ENCODE data around the gene PSENEN. TPM values are rescaled to one million over a fixed set of nuclear protein-coding genes. Genes with fewer than 3 reads are reported as not detected.

The PSENEN gene
- total RNA-seq, 1 experiment from 2014 or later: 70.2 TPM

DNA sequence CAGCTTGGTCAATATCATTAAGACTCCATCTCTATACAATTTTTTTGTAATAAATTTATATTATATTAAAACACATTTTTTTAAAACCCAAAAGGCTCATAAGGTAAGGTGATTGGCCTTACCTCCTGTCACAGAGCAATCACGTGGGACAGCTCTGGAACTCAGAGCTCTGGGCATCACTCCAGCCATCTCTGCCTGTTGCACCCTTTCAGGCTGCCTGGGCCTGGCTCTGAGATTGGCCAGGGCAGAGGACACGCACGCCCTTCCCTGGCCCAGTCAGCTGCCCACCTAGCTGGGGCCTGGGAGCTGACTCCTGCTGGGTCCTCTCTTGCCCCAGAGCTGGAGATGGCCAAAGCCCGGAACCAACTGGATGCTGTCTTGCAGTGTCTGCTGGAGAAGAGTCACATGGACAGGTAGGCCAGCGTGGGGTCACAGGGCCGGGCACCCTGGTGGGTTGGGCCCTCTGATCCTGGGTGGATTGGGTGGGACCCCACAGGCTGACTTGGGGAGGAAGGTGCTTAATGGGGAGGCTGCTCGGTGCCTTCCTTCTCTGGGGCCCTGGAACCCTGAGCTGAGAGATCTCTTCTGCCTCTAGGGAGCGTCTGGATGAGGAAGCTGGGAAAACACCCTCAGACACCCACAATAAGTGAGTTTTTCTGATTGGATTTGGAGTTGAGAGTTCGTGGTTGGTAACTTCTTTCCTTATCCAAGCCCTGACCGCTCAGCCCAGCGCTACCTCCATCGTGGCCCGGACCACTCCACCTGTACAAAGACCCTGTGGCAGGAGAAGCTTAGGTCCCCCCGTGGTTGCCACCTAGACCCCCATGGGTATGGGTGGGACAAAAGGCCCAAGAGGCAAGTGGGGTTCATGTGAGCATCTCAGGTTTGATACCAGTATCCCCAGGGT lies 6.6 kb downstream of the PSENEN start:
- Histone ChIP-seq H3K4me1 (peaks cover 6% of the 10 kb centered on the region), H3K4me3 (ENCODE audit: low read depth, low read length) (no peak overlapping the region), H3K9me3 (no peaks in the 10 kb centered on the region), H3K27me3 (replicated peaks; ENCODE audit: control insufficient read depth, insufficient read depth, low read length) (no peaks in the 10 kb centered on the region), H3K36me3 (ENCODE audit: control insufficient read depth, insufficient read depth, low read length) (no peaks in the 10 kb centered on the region)
- peaks cover 34% of the 10 kb centered on the region for H3K36me3 Mint-ChIP-seq (ENCODE audit: insufficient read depth, unreplicated experiment)
- POLR2A ChIA-PET: interaction anchor here (0.5 kb wide), 1 partner anchor 68 kb away, joined by 3 read pairs; no protein-coding TSS in a partner anchor
- no peak overlapping the region for H3K27ac Mint-ChIP-seq (ENCODE audit: unreplicated experiment)
- H3K4me1 Mint-ChIP-seq (ENCODE audit: low read depth, unreplicated experiment): peaks cover 24% of the 10 kb centered on the region
- no TSS peak for BruUV-seq (replicated peaks)
- CTCF ChIA-PET: no interaction called here
- TF ChIP-seq, protein P1, sequence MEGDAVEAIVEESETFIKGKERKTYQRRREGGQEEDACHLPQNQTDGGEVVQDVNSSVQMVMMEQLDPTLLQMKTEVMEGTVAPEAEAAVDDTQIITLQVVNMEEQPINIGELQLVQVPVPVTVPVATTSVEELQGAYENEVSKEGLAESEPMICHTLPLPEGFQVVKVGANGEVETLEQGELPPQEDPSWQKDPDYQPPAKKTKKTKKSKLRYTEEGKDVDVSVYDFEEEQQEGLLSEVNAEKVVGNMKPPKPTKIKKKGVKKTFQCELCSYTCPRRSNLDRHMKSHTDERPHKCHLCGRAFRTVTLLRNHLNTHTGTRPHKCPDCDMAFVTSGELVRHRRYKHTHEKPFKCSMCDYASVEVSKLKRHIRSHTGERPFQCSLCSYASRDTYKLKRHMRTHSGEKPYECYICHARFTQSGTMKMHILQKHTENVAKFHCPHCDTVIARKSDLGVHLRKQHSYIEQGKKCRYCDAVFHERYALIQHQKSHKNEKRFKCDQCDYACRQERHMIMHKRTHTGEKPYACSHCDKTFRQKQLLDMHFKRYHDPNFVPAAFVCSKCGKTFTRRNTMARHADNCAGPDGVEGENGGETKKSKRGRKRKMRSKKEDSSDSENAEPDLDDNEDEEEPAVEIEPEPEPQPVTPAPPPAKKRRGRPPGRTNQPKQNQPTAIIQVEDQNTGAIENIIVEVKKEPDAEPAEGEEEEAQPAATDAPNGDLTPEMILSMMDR (IDR thresholded peaks at IDR 0.05; ENCODE audit: insufficient read depth in 1 of 2, low read depth in 1 of 2, low read length in 1 of 2, severe bottlenecking in 1 of 2, unreplicated experiment in 1 of 2): no peak
- no peak for DNase-seq
- no peak overlapping the region for H3K4me3 Mint-ChIP-seq (ENCODE audit: unreplicated experiment)
- H3K9me3 Mint-ChIP-seq (ENCODE audit: unreplicated experiment): no peaks in the 10 kb centered on the region
- intact Hi-C loops (cut with micrococcal nuclease; ENCODE audit: unreplicated experiment): no loop called here
- H3K27me3 Mint-ChIP-seq (ENCODE audit: insufficient read depth, unreplicated experiment): no peaks in the 10 kb centered on the region

DNA sequence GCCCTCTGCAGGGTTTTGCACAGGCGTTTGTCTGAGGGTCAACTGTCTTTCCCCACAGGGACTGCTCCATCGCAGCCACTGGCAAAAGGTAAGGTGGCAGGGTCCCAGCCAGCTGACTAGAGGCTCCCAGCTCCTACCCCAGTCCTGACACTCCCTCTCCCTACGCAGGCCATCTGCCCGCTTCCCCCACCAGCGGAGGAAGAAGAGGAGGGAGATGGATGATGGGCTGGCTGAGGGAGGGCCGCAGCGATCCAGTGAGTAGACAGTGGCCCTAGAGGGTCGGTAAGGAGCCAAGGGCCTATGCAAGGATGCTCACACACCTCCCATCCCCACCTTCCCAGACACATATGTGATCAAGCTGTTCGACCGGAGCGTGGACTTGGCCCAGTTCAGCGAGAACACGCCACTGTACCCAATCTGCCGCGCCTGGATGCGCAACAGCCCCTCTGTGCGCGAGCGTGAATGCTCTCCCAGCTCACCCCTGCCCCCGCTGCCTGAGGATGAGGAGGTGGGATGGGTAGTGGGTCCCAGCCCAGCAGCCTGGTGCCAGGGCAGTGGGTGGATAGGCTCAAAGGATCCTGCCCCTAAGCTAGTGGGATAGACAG lies 7.4 kb downstream of the PSENEN start:
- H3K27me3 ChIP-seq (replicated peaks; ENCODE audit: control insufficient read depth, insufficient read depth, low read length): no peaks in the 10 kb centered on the region
- peaks cover 34% of the 10 kb centered on the region for H3K36me3 Mint-ChIP-seq (ENCODE audit: insufficient read depth, unreplicated experiment)
- CTCF ChIA-PET: no interaction called here
- no peaks in the 10 kb centered on the region for H3K9me3 ChIP-seq
- H3K4me3 ChIP-seq (ENCODE audit: low read depth, low read length): no peak overlapping the region
- no peaks in the 10 kb centered on the region for H3K9me3 Mint-ChIP-seq (ENCODE audit: unreplicated experiment)
- H3K27ac Mint-ChIP-seq (ENCODE audit: unreplicated experiment): no peak overlapping the region
- H3K4me1 ChIP-seq: peaks cover 7% of the 10 kb centered on the region
- DNase-seq: no peak
- intact Hi-C loops (cut with micrococcal nuclease; ENCODE audit: unreplicated experiment): no loop called here
- POLR2A ChIA-PET: interaction anchor here (0.5 kb wide), 1 partner anchor 67 kb away, joined by 3 read pairs; no protein-coding TSS in a partner anchor
- BruUV-seq (replicated peaks): no TSS peak
- no peak overlapping the region for H3K4me3 Mint-ChIP-seq (ENCODE audit: unreplicated experiment)
- H3K36me3 ChIP-seq (ENCODE audit: control insufficient read depth, insufficient read depth, low read length): no peaks in the 10 kb centered on the region
- TF ChIP-seq, protein P1 (IDR thresholded peaks at IDR 0.05; ENCODE audit: insufficient read depth in 1 of 2, low read depth in 1 of 2, low read length in 1 of 2, severe bottlenecking in 1 of 2, unreplicated experiment in 1 of 2): no peak
- H3K27me3 Mint-ChIP-seq (ENCODE audit: insufficient read depth, unreplicated experiment): no peaks in the 10 kb centered on the region
- peaks cover 20% of the 10 kb centered on the region for H3K4me1 Mint-ChIP-seq (ENCODE audit: low read depth, unreplicated experiment)

- no peaks in the 10 kb centered on the region for H3K9me3 Mint-ChIP-seq (ENCODE audit: unreplicated experiment)
- Histone ChIP-seq H3K9me3 (no peaks in the 10 kb centered on the region), H3K4me1 (peaks cover 6% of the 10 kb centered on the region), H3K27me3 (replicated peaks; ENCODE audit: control insufficient read depth, insufficient read depth, low read length) (no peaks in the 10 kb centered on the region), H3K4me3 (ENCODE audit: low read depth, low read length) (no peak overlapping the region), H3K36me3 (ENCODE audit: control insufficient read depth, insufficient read depth, low read length) (no peaks in the 10 kb centered on the region)
- intact Hi-C loops (cut with micrococcal nuclease; ENCODE audit: unreplicated experiment): no loop called here
- peaks cover 35% of the 10 kb centered on the region for H3K36me3 Mint-ChIP-seq (ENCODE audit: insufficient read depth, unreplicated experiment)
- TF ChIP-seq, protein P1 (IDR thresholded peaks at IDR 0.05; ENCODE audit: insufficient read depth in 1 of 2, low read depth in 1 of 2, low read length in 1 of 2, severe bottlenecking in 1 of 2, unreplicated experiment in 1 of 2): no peak
- BruUV-seq (replicated peaks): no TSS peak
- ChIA-PET CTCF (no interaction called here), POLR2A (no interaction called here)
- H3K4me3 Mint-ChIP-seq (ENCODE audit: unreplicated experiment): no peak overlapping the region
- H3K27ac Mint-ChIP-seq (ENCODE audit: unreplicated experiment): no peak overlapping the region
- DNase-seq: no peak
- H3K27me3 Mint-ChIP-seq (ENCODE audit: insufficient read depth, unreplicated experiment): no peaks in the 10 kb centered on the region
- H3K4me1 Mint-ChIP-seq (ENCODE audit: low read depth, unreplicated experiment): peaks cover 17% of the 10 kb centered on the region
Observed at GRCh38 chr19:35753634-35754369, 8.4 kb downstream of the PSENEN start.
